ENCODE results near the gene LPCAT2.

DNA sequence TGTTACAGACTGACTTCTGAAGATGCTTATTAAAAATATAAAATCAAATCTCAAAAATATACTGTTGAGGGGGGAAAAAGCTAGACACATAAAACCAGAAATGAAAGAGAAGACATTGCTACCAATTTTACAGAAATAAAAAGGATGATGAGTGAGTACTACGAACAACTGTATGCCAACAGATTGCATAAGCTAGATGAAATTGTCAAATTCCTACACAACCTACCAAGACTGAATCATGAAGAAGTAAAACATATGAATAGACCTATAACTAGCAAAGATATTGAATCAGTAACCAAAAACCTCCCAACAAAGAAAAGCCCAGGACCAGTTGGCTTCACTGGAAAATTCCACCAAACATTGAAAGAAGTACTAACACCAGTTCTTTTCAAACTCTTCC lies 54.1 kb downstream of the LPCAT2 start:
- TF ChIP-seq, protein P1, sequence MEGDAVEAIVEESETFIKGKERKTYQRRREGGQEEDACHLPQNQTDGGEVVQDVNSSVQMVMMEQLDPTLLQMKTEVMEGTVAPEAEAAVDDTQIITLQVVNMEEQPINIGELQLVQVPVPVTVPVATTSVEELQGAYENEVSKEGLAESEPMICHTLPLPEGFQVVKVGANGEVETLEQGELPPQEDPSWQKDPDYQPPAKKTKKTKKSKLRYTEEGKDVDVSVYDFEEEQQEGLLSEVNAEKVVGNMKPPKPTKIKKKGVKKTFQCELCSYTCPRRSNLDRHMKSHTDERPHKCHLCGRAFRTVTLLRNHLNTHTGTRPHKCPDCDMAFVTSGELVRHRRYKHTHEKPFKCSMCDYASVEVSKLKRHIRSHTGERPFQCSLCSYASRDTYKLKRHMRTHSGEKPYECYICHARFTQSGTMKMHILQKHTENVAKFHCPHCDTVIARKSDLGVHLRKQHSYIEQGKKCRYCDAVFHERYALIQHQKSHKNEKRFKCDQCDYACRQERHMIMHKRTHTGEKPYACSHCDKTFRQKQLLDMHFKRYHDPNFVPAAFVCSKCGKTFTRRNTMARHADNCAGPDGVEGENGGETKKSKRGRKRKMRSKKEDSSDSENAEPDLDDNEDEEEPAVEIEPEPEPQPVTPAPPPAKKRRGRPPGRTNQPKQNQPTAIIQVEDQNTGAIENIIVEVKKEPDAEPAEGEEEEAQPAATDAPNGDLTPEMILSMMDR (conservative IDR thresholded peaks at IDR 0.05 in 1 of 2, IDR thresholded peaks at IDR 0.05 in 1 of 2; ENCODE audit: low read depth in 1 of 2, low read length in 2 of 2): no peak
- TF ChIP-seq EZH2 (IDR thresholded peaks at IDR 0.05; ENCODE audit: low read length, missing control alignments): no peak

All from fibroblast of lung (primary cell).